Hematopoietic multipotent progenitor cell treated with erythropoietin and hydrocortisone succinate and interleukin-3 and kit ligand, for 15 days (in vitro differentiated cells): ENCODE measurements around the gene SLC1A2.

Experiments
- DNase-seq: peaks from one replicate; pipeline ENCODE4 v3.0.0-alpha.2; 2015; ENCODE audit warnings: low spot score

SLC1A2 gene

DNA sequence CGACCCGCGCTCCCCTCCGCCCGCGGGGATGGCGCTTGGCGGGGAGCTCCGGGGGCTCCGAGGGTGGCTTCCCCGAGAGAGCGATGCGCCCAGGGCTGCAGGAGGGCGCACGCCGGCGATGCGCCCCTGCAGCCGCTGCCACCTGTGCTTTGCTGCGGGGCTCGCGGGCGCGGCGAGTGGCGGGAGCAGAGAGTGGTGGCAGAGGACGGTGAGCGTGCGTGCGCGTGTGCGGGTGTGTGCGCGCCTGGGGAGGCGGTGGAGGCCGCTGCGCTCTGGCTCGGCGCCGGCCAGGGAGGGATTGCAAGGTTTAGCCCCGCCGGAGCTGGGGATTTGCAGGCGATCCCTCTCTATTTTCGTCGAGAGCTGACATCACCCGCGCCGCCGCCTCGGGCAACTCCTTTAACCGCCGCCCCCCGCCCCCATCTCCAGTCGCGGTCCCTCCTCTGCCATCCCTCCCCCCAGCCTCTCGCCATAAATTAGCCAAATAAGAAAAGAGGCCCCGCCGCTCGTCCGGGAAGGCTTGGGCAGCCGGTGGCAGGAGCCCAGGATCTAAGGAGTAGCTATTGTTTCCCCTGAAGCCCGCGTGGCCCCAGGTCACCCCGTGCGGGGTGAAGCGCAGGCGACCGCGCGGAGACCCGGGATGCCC, at the start of gene SLC1A2:
SLC1A2 (minus strand) TSS at position 375 of the 646 bp plus-strand sequence. CDS start 592 bp downstream, outside the sequence.
- DNase-seq: no peak

DNA sequence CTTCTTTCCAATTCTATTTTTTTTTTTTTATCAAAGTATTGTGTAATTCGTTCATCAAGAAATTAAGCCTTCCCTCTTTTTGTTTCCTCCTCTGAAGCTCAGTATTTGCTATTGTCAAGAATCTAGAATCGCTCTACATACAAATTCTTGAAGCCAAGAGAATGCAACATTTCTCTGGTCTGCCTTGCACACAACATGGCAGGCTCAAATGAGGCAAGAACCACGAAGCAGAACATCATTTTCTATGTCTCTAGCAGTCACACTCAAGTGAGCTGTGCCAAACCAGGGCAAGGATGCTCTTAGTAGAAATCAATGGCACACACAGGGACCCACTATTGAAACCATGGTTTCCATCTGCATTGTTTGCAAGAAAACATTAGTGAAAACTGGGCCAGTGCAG, 46.7 kb upstream of the SLC1A2 start:
- no peak for DNase-seq

DNA sequence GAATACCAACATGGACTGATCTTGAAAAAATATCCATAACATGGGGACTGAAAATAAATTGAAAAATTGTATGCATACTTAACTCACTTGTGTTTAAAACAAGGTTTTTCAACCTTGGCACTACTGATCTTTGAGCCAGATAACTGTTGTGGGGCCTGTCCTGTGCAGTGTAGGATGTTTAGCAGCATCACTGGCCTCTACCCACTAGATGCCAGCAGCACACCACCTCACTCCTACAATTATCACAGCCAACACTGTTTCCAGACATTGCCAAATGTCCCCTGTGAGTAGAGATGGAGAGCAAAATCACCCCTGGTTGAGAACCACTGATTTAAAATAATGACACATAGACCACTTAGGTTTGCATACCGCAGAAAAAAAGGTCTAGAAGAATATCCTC, 45.0 kb upstream of the SLC1A2 start:
- DNase-seq: no peak

- no peak for DNase-seq
Observed at GRCh38 chr11:35463331-35463751, 44.0 kb upstream of the SLC1A2 start.

DNA sequence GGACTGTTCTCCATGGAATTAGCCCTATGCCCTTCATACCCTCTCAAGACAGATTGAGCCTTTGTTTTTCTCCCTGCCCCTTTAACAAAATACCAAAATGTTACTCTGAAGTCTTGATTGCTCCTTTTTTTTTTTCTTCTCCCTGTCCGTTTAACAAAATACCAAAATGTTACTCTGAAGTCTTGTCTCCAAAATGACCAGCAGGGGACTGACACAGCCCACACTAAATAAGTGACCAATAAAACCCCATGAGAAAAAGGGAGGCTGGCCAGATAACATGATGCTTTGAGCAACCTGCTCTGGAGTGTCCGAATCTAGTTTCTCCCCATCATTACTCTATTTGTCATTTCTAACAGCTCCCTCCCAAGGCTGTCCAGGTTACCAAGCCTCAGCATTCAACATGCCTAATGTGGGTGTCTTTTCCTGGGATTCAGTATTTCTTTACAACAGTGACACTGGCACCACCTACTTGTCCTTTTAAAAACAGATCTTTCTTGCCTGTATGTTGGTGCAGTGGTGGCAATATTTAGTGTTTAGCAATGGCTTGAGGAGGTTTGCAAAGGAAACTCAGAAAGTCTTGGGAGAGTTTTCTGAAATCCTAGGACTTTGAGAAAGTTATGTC, 42.7 kb upstream of the SLC1A2 start:
- DNase-seq: no peak

DNA sequence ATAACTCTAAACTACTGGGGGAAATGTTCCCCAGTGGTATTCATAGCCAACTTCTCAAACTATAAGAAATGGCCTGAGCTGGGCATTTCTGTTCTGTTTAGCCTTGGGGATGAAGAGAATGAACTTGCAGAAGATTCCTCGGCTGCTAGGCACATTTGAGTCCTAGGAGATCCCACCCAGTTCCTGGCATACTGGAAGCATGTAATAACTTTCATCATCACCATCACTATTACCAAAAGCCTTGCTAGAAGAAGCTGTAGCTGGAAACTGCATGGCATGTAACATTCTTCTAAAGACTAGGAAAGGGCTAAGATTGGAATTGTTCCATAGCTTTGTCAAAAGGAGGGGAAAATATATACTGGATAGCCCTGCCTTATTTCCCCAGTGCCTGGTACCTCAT, 40.1 kb upstream of the SLC1A2 start:
- no peak for DNase-seq

- DNase-seq: no peak
Observed at GRCh38 chr11:35458846-35459245, 39.5 kb upstream of the SLC1A2 start.

GRCh38 chr11:35454362-35454761, 35.0 kb upstream of the SLC1A2 start:
- DNase-seq: no peak

DNA sequence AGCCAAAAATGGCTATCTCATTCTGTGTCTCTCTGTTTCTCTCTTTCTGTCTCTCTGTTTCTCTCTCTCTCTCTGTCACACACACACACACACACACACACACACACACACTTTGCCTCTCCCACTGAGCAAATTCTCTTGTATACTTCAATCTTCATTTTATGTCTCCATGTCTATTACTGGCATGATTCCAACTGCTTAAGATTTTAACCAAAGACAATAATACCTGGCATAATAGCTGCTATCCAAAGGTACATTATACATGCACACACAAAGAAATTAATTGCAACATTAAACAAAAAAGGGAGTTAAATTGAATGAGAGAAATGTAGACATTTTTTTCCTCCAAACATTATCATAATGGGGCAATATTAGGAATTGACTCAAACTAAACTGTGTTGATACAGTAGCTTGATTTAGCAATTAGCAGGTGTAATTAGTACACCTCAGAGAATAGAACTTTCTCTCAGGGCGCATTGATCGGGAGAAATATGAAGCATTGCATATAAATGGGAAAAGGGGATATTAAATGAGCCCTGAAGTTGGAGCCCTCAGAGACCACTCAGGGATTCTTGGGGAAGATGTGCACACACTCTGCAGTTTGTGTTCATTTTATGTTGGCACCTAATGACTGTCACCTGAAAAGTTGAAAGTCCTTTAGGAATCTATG, 17.4 kb upstream of the SLC1A2 start:
- no peak for DNase-seq

GRCh38 chr11:35433588-35433987, 14.2 kb upstream of the SLC1A2 start:
- DNase-seq: no peak

DNA sequence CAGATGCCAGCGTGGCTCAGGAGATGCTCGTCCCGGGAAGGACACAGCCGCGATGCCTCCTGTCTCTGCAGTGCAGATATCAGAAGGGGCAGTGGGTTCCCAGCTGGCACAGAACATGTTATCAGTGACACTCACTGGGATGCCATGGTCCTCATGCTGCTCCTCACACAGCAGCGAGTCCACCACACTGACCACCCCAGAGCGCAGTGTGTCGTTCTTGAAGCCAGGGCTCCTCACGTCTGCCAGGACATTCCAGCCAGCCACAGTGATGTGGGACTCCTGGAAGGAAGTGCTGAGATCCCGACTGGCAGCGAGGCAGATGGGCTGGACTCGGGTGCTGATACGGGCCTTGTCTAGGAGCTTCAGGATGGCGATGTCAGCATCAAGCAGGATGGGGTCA, 13.1 kb upstream of the SLC1A2 start:
- no peak for DNase-seq

DNA sequence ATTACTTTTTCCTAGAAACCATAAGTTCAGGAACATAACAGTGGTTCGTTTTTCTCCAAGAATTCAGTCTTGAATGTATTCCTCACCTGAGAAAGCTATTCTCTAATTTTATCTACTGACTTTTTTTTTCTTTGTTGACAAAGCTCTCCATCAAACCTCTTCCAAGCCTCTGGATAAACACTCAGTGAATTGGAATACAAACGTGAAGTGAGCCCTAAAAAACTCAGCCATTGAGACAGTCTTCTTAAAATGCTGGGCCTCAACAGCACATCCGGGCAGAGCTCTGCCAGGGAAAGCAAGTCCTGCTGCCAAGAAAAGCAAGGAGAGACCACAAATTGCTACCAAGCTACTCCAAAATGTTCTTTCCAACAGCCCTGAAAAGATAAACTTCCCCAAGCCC, 7.7 kb upstream of the SLC1A2 start:
- no peak for DNase-seq

GRCh38 chr11:35426351-35426750, 7.0 kb upstream of the SLC1A2 start:
- DNase-seq: no peak

- DNase-seq: no peak
Observed at GRCh38 chr11:35425603-35426212, 6.3 kb upstream of the SLC1A2 start.

GRCh38 chr11:35424157-35424940, 5.0 kb upstream of the SLC1A2 start:
- DNase-seq: no peak

DNA sequence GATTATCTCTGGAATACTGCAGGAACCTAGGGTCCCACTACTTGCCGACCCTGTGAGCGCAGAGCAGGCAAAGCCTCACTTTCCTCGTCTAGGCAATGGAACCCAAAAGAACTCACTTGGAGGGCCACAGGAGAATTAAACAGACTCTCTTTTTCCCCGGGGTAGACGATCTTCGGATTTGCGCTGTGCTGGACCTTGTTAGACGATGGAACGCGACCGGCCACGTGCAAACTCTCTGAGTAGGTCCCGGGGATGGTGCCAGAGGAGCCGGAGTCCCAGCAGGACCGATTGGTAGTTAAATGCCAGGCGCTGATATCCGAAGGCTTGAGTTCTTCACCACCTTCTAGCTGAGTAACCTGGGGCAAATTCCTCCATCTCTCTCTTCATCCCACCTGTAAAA, 1.0 kb upstream of the SLC1A2 start:
- DNase-seq: no peak

DNA sequence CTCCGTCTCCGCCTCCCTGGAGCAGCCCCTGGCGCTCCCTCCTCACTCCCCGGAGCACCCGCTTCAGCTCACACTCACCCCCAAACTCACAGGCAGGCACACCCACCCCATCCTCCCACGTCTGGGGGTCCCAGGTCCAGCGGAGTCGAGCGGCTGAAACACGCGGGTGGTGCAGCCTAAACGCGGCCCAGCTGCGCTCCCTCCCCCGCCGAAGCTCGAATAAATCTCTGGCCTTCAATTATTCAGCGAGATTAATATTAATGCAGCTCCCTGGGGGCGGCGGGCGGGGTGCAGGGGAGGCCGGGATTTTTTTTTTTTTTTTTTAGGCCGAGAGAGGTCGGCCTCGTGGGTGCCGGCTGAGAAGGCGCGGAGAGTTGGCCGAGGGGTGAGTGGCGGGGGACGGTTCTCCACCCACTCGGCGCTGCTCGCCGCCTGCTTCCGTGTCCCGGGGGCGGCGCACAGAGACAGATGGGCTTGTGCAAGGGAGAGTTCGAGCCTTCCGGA, 524 bp upstream of the SLC1A2 start:
- DNase-seq: no peak

- no peak for DNase-seq
Observed at GRCh38 chr11:35418282-35419183, 825 bp downstream of the SLC1A2 start.

DNA sequence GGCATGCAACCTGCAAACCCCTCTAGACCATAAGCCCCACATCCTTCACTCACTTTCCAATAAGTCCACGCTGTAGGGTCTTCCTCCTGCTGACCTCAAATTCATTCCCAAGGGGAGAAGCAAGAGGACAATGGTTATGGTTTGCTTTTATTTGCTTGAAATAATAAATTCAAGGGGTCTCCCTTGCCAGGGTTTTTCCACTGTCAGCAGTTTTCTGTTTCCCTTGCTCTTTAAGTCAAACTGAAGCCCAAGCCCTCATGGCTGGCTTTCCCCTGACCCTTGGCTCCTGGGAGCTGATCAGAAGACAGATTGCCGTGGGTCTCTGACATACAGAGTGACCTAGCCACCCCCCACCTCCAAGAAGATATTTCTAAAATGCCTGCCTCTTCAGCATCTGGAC, 3.9 kb downstream of the SLC1A2 start:
- no peak for DNase-seq

DNA sequence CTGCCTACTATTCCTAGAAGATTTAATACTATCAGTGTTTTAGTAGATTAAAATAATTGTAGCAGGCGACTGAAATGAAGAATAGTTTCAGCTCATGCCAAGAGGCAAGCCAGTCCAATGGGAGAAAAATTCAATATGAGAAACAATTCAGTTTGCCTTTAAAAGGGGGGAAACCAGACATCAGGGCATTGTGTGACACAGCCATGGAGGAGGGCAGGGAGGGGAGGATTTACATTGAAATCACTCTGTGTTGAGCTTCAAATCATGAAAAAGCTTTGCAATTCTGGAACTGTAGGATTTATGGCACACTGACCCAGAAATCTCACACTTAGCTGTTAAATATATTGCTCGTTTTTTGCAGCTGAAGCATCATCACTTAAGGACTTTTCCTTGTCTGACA, 4.6 kb downstream of the SLC1A2 start:
- no peak for DNase-seq

- DNase-seq: no peak
Observed at GRCh38 chr11:35414311-35414710, 5.0 kb downstream of the SLC1A2 start.
